ENCODE results near the gene UPK3B. TPM values are rescaled to one million over a fixed set of nuclear protein-coding genes. Genes with fewer than 3 reads are reported as not detected.
"Not testable (repeated sequence)": the region's sequence is repeated elsewhere in the genome, so short reads cannot be mapped to it uniquely, and the experiment has no call there.

Gene UPK3B
- total RNA-seq, 1 donor from 2014 or later, result 1.2 TPM

GRCh38 chr7:76487969-76488368 is 22.4 kb upstream of the UPK3B start:
- intact Hi-C loops (cut with micrococcal nuclease), result not testable (repeated sequence)

- intact Hi-C loops (cut with micrococcal nuclease), result not testable (repeated sequence)
Measured at GRCh38 chr7:76492139-76492538, 18.2 kb upstream of the UPK3B start.

DNA sequence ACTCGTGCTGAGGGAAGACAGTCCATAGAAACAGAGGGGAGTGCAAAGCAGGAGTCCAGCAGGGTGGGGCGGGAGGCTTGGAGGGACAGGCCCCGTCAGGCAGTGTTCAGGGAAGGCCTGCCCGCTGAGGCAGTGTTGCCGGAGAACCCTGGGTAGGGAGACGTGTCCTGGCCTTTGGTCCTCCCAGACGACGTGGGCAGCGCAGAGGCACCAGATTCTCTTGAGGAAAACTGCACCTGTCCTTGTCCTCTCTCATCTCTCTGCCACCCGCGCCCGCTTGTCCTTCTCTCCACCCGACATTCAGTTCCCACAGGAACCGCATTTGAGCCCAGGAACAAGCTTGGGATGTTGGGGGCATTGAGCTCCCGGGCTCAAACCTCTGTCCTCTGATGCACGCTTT is 14.6 kb upstream of the UPK3B start:
- intact Hi-C loops (cut with micrococcal nuclease), result not testable (repeated sequence)

- intact Hi-C loops (cut with micrococcal nuclease), result not testable (repeated sequence)
Measured at GRCh38 chr7:76497918-76498582, 12.3 kb upstream of the UPK3B start.

DNA sequence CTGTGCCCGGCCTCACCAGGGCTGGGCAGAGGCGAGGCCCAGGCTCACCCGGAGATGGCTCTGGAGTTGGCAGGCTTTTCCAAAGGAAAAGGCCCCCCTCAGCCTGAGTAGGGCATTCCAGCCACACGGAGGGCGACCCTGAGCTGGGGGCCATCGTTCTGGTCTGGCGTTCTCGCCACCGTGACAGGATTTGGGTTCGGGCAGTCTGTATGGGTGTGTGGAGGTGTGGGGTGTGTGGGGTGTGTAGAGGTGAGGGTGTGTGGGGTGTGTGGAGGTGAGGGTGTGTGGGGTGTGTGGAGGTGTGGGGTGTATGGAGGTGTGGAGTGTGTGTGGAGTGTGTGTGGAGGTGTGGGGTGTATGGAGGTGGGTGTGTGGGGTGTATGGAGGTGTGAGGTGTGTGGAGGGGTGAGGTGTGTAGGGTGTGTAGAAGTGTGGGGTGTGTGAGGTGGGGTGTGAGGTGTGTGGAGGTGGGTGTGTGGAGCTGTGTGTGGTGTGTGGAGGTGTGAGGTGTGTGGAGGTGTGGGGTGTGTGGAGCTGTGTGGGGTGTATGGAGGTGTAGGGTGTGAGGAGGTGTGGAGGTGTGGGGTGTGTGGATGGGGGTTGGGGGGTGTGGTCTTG is 11.7 kb upstream of the UPK3B start:
- intact Hi-C loops (cut with micrococcal nuclease), result not testable (repeated sequence)

- intact Hi-C loops (cut with micrococcal nuclease), result not testable (repeated sequence)
Measured at GRCh38 chr7:76499201-76499923, 11.0 kb upstream of the UPK3B start.

GRCh38 chr7:76499924-76500241 is 10.5 kb upstream of the UPK3B start:
- intact Hi-C loops (cut with micrococcal nuclease), result not testable (repeated sequence)

- intact Hi-C loops (cut with micrococcal nuclease), result not testable (repeated sequence)
Measured at GRCh38 chr7:76502224-76502623, 8.1 kb upstream of the UPK3B start.

DNA sequence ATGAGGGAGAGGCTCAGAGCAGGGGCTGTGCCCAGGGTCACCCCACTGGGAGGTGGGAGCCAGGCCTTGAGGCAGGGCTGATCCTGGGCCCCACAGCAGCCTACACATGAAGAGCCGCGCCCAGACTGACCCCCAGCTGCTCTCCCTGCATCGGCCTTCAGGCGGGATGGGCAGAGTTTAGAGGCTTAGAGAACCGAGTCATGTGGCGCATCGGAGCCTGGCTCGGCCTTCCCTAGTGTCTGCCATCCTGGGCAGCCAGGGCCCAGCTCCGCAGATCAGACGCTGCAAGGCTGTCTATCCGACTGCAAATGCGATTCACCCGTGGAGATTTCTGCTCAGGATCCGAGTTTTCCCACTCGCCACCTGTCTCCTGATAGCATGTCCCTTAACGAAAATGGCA is 7.5 kb upstream of the UPK3B start:
- intact Hi-C loops (cut with micrococcal nuclease), result not testable (repeated sequence)

DNA sequence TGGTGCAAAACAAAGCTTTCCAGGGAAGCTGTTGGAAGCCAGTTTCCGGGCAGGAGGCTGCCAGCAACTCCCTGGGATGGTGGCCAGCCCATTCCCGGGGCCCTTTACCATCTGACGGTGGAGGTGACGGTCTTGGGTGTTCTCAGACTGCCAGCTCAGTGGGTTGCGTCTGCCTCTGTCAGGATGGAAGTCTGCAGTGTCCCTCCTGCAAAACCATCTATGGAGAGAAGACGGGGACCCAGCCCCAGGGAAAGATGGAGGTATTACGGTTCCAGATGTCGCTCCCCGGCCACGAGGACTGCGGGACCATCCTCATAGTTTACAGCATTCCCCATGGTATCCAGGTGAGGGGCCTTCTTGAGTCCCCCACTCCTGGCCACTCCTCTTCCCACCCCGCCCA is 7.1 kb upstream of the UPK3B start:
- intact Hi-C loops (cut with micrococcal nuclease), result not testable (repeated sequence)

DNA sequence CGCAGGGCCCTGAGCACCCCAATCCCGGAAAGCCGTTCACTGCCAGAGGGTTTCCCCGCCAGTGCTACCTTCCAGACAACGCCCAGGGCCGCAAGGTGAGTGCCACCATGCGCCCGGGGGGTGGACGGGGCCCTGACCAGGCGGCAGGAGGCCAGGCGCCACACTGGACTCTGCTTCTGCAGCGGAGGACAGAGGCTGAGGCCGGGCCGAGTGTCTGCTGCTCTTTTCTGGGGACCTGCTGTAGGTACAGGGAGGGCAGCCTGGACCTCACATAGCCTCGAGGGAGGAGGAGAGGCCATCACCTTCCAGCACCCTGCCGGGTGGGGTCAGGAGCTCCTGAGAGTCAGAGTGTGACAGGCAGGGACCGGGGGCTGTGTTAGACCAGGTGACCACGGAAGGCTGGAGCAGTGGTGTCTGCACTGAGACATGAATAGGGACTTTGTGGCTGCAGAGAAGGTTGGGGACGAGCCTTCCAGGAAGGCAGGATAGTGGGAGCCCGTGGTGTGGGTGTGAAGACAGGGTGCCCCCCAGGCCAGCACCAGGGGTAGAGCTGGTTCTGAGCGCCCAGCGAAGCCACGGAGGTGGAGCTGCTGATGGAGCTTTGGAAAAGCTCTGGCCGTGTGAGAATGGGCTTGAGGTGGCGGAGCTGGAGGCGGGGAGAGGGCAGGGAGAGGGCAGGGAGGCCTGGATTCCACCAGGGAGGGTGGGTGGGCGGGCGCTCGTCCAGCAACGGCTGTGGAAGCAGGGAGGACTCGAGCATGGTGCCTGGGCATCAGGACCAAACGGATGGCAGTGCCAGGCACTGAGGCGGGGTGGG is 5.8 kb upstream of the UPK3B start:
- intact Hi-C loops (cut with micrococcal nuclease), result not testable (repeated sequence)

- intact Hi-C loops (cut with micrococcal nuclease), result no loop called here
Measured at GRCh38 chr7:76505168-76506080, 4.9 kb upstream of the UPK3B start.

DNA sequence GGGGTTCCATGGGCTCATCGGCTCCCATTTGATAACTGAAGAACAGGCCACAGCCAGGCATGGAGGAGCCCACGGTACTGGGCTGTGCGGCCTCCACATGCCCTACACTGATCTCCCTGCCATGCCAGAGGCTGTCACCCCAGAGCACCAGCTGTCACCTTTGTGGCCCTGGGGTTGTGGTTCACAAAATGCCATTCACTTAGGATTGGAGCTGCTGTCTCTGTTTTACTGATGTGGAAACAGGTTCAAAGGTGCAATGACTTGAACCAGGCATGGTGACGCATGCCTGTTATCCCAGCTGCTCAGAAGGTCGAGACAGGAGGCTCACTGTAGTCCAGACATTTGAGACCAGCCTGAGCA is 4.3 kb upstream of the UPK3B start:
- intact Hi-C loops (cut with micrococcal nuclease), result no loop called here

- intact Hi-C loops (cut with micrococcal nuclease), result not testable (repeated sequence)
Measured at GRCh38 chr7:76506643-76507042, 3.7 kb upstream of the UPK3B start.

GRCh38 chr7:76507723-76508406 is 2.5 kb upstream of the UPK3B start:
- intact Hi-C loops (cut with micrococcal nuclease), result no loop called here

DNA sequence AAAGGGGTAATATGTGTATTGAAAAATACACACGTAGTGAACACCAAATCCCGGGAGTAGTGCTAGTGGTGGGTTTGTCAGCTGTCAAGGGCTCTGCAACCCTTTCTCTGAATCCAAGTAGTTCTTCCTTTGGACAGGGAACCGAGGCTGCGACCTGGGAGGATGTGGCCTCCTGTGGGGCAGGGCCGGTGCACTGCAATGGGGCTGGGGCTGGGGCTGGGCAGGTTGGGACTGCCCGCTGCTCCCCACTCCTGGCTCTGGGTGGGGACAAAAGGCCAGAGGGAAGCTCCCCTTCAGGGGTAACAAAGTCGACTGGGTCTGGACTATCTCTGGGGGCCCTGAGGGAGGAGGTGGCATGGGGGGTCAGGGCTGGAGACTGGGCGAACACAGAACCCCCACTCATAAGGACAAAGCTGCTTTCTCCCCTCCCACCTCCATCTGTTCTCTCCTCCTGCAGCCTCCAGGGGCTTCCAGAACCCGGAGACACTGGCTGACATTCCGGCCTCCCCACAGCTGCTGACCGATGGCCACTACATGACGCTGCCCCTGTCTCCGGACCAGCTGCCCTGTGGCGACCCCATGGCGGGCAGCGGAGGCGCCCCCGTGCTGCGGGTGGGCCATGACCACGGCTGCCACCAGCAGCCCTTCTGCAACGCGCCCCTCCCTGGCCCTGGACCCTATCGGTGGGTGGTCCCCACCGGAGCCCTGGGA is 1.0 kb downstream of the UPK3B start:
- intact Hi-C loops (cut with micrococcal nuclease), result not testable (repeated sequence)

GRCh38 chr7:76511911-76512885 is 1.8 kb downstream of the UPK3B start:
- intact Hi-C loops (cut with micrococcal nuclease), result not testable (repeated sequence)

Measured in T-helper 2 cell treated with Interferon-gamma antibody and Interleukin-4, amounts not matched to agents 100 ng/mL and 5 ng/mL, for 36 hours (primary cell).